ENCODE data around the gene FZR1.

DNA sequence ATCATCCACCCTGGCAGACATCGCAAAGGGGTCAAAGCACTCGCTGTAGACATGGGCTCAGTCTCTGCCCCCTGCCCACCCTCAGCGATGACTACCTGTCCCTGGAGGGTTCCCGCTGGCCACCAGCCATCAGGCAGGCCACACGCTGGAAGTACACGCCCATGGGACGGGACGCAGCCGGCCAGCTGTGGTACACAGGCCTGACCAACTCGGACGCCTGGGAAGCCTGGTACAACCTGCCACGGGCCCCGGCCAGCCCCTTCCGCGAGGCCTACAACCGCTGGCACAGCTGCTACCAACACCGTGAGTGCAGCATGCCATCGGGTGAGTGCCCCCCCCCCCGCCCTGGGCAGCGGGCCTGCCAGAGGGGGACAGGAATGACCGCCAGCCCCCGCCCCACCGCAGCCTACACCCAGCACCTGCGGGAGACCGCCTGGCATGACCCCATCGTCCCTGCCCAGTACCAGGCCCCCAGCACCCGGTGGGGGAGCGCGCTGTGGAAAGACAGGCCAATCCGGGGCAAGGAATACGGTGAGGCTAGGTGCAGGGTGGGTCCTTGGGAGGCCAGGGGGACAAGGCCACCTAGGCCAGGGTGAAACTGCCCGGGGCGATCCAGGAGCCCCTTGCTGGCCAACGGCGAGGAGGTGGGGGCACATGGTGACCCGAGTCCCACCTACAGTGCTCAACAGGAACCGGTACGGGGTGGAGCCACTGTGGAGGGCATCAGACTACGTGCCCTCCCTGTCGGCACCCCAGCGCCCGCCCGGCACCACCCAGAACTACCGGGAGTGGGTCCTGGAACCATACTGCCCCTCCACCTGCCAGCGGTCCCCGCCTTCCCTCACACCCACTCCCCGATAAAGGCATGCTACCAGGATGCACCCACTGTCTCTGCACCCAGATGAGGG, 37.3 kb downstream of the FZR1 start:
- no peak for TF ChIP-seq EZH2 (IDR thresholded peaks at IDR 0.05; ENCODE audit: insufficient read depth, poor library complexity, severe bottlenecking)
- no peak for TF ChIP-seq EZH2phosphoT487 (IDR thresholded peaks at IDR 0.05; ENCODE audit: insufficient read depth, low read depth)
